HEK293 (cell line): Measurements from ENCODE around the gene FMO2.

Source experiments
- CTCF ChIA-PET: fragments of 350-600 bp; formaldehyde crosslinking; extraction: SDS; loops from one replicate; lab custom pipeline; 2021; ENCODE audit warnings: antibody characterized with exemption; lab: Yijun Ruan, JAX
- POLR2A ChIA-PET: fragments of 300-600 bp; formaldehyde crosslinking; extraction: SDS; loops from one replicate; lab custom pipeline; 2020; ENCODE audit warnings: antibody characterized with exemption, inconsistent platforms; lab: Yijun Ruan, JAX
- H3K27ac ChIP-seq: fragments of 200-500 bp; sonication (Bioruptor generic); 2 replicates; pipeline ENCODE4 v1.5.1; 2014; ENCODE audit warnings: low read depth, low read length, control low read depth, inconsistent platforms; ENCODE audit errors: extremely low read depth
- H3K36me3 ChIP-seq, 2 experiments: fragments of 200-500 bp in 1 of 2; sonication (Bioruptor generic) in 1 of 2; 1 replicate in 1 of 2; 2 replicates in 1 of 2; pipeline ENCODE4 v1.5.1; 2014 to 2017; ENCODE audit warnings: inconsistent platforms in 2 of 2, low read length in 2 of 2; ENCODE audit not compliant: control insufficient read depth in 2 of 2, insufficient read depth in 1 of 2
- H3K4me1 ChIP-seq: fragments of 200-500 bp; sonication (Bioruptor generic); 2 replicates; pipeline ENCODE4 v1.5.1; 2014; ENCODE audit warnings: mild to moderate bottlenecking, low read length, inconsistent platforms; ENCODE audit not compliant: control insufficient read depth, insufficient read depth
- H3K4me3 ChIP-seq: 2 replicates; pipeline ENCODE4 v1.5.1; 2011; ENCODE audit warnings: low read depth, mild to moderate bottlenecking, control low read depth, low read length, moderate library complexity
- H3K9me3 ChIP-seq: fragments of 200-500 bp; sonication (Bioruptor generic); 2 replicates; pipeline ENCODE4 v1.5.1; 2014; ENCODE audit warnings: low read depth, low read length, inconsistent platforms; ENCODE audit not compliant: control insufficient read depth, insufficient read depth
- GLI4 ChIP-seq: fragments of 450-650 bp; formaldehyde crosslinking; IDR thresholded peaks from 2 replicates; pipeline ENCODE4 v1.5.1; 2016; ENCODE audit warnings: missing biosample characterization, missing genetic modification characterization
- PRDM4 ChIP-seq: fragments of 450-650 bp; formaldehyde crosslinking; IDR thresholded peaks from 2 replicates; pipeline ENCODE4 v1.5.1; 2017; ENCODE audit warnings: missing biosample characterization, missing genetic modification characterization
- PRDM6 ChIP-seq: fragments of 450-650 bp; formaldehyde crosslinking; IDR thresholded peaks from 2 replicates; pipeline ENCODE4 v1.5.1; 2017; ENCODE audit warnings: missing biosample characterization, missing genetic modification characterization
- SCRT1 ChIP-seq: fragments of 450-650 bp; formaldehyde crosslinking; IDR thresholded peaks from 2 replicates; pipeline ENCODE4 v1.5.1; 2016; ENCODE audit warnings: missing biosample characterization, missing genetic modification characterization, borderline replicate concordance
- SCRT2 ChIP-seq: fragments of 450-650 bp; formaldehyde crosslinking; IDR thresholded peaks from 2 replicates; pipeline ENCODE4 v1.5.1; 2016; ENCODE audit warnings: missing biosample characterization, missing genetic modification characterization
- SP2 ChIP-seq: fragments of 450-650 bp; formaldehyde crosslinking; IDR thresholded peaks from 2 replicates; pipeline ENCODE4 v1.5.1; 2016; ENCODE audit warnings: missing biosample characterization, missing genetic modification characterization
- YY2 ChIP-seq: fragments of 450-650 bp; formaldehyde crosslinking; IDR thresholded peaks from 2 replicates; pipeline ENCODE4 v1.5.1; 2016; ENCODE audit warnings: missing biosample characterization, missing genetic modification characterization
- ZBTB48 ChIP-seq: fragments of 450-650 bp; formaldehyde crosslinking; IDR thresholded peaks from 2 replicates; pipeline ENCODE4 v1.5.1; 2016; ENCODE audit warnings: missing biosample characterization, missing genetic modification characterization
- ZNF121 ChIP-seq: fragments of 450-650 bp; formaldehyde crosslinking; IDR thresholded peaks from 2 replicates; pipeline ENCODE4 v1.5.1; 2016; ENCODE audit warnings: missing biosample characterization, missing genetic modification characterization
- ZNF132 ChIP-seq: fragments of 450-650 bp; formaldehyde crosslinking; IDR thresholded peaks from 2 replicates; pipeline ENCODE4 v1.5.1; 2017; ENCODE audit warnings: missing biosample characterization, missing genetic modification characterization, borderline replicate concordance
- ZNF140 ChIP-seq: fragments of 450-650 bp; formaldehyde crosslinking; IDR thresholded peaks from 2 replicates; pipeline ENCODE4 v1.5.1; 2016; ENCODE audit warnings: missing biosample characterization, missing genetic modification characterization
- ZNF18 ChIP-seq: fragments of 450-650 bp; formaldehyde crosslinking; IDR thresholded peaks from 2 replicates; pipeline ENCODE4 v1.5.1; 2016; ENCODE audit warnings: missing biosample characterization, missing genetic modification characterization
- ZNF2 ChIP-seq: fragments of 450-650 bp; formaldehyde crosslinking; IDR thresholded peaks from 2 replicates; pipeline ENCODE4 v1.5.1; 2016; ENCODE audit warnings: missing biosample characterization, missing genetic modification characterization
- ZNF248 ChIP-seq: fragments of 450-650 bp; formaldehyde crosslinking; IDR thresholded peaks from 2 replicates; pipeline ENCODE4 v1.5.1; 2017; ENCODE audit warnings: missing biosample characterization, missing genetic modification characterization
- ZNF274 ChIP-seq, 2 experiments: fragments of 200-500 bp in 1 of 2; fragments of 450-650 bp in 1 of 2; sonication (Bioruptor generic) in 1 of 2; formaldehyde crosslinking in 1 of 2; IDR thresholded peaks; 2 replicates each; pipeline versions ENCODE4 v1.5.1 to v1.6.1; 2014 to 2016; ENCODE audit warnings: borderline replicate concordance in 1 of 2, inconsistent platforms in 1 of 2, low read length in 1 of 2, missing biosample characterization in 1 of 2, missing genetic modification characterization in 1 of 2
- ZNF341 ChIP-seq: fragments of 450-650 bp; formaldehyde crosslinking; IDR thresholded peaks from 2 replicates; pipeline ENCODE4; 2016; ENCODE audit warnings: low read depth, missing biosample characterization, missing genetic modification characterization
- ZNF423 ChIP-seq: fragments of 450-650 bp; formaldehyde crosslinking; IDR thresholded peaks from 2 replicates; pipeline ENCODE4 v1.5.1; 2016; ENCODE audit warnings: missing biosample characterization, missing genetic modification characterization
- ZNF473 ChIP-seq: fragments of 450-650 bp; formaldehyde crosslinking; IDR thresholded peaks from 2 replicates; pipeline ENCODE4 v1.5.1; 2017; ENCODE audit warnings: missing biosample characterization, missing genetic modification characterization
- ZNF510 ChIP-seq: fragments of 450-650 bp; formaldehyde crosslinking; IDR thresholded peaks from 2 replicates; pipeline ENCODE4 v1.5.1; 2018; ENCODE audit warnings: mild to moderate bottlenecking, missing genetic modification characterization, missing biosample characterization; ENCODE audit not compliant: insufficient replicate concordance
- ZNF548 ChIP-seq: fragments of 450-650 bp; formaldehyde crosslinking; IDR thresholded peaks from 2 replicates; pipeline ENCODE4 v1.5.1; 2016; ENCODE audit warnings: missing biosample characterization, missing genetic modification characterization
- ZNF549 ChIP-seq: fragments of 450-650 bp; IDR thresholded peaks from 2 replicates; pipeline ENCODE4 v1.5.1; 2018; ENCODE audit warnings: missing biosample characterization, missing genetic modification characterization, mild to moderate bottlenecking, inconsistent platforms, moderate library complexity
- ZNF596 ChIP-seq: fragments of 450-650 bp; IDR thresholded peaks from 2 replicates; pipeline ENCODE4 v1.5.0; 2018; ENCODE audit warnings: missing biosample characterization, mild to moderate bottlenecking, missing genetic modification characterization, moderate library complexity
- ZNF610 ChIP-seq: fragments of 450-650 bp; formaldehyde crosslinking; IDR thresholded peaks from 2 replicates; pipeline ENCODE4 v1.5.1; 2016; ENCODE audit warnings: missing biosample characterization, missing genetic modification characterization, borderline replicate concordance
- ZNF629 ChIP-seq: fragments of 450-650 bp; formaldehyde crosslinking; IDR thresholded peaks from 2 replicates; pipeline ENCODE4 v1.5.1; 2017; ENCODE audit warnings: missing biosample characterization, missing genetic modification characterization
- ZNF654 ChIP-seq: fragments of 450-650 bp; formaldehyde crosslinking; IDR thresholded peaks from 2 replicates; pipeline ENCODE4 v1.5.1; 2016; ENCODE audit warnings: low read depth, missing biosample characterization, missing genetic modification characterization
- ZNF658 ChIP-seq: fragments of 450-650 bp; formaldehyde crosslinking; IDR thresholded peaks from 2 replicates; pipeline ENCODE4; 2016; ENCODE audit warnings: missing biosample characterization, missing genetic modification characterization
- ZSCAN18 ChIP-seq: fragments of 450-650 bp; formaldehyde crosslinking; IDR thresholded peaks from 2 replicates; pipeline ENCODE4 v1.5.1; 2016; ENCODE audit warnings: missing biosample characterization, missing genetic modification characterization
- ZSCAN5A ChIP-seq: fragments of 450-650 bp; formaldehyde crosslinking; IDR thresholded peaks from 2 replicates; pipeline ENCODE4 v1.5.1; 2016; ENCODE audit warnings: missing biosample characterization, missing genetic modification characterization
- ZXDB ChIP-seq: fragments of 450-650 bp; formaldehyde crosslinking; IDR thresholded peaks from 2 replicates; pipeline ENCODE4 v1.5.1; 2016; ENCODE audit warnings: missing biosample characterization, missing genetic modification characterization

FMO2 gene

GRCh38 chr1:171251952-171252300 lies 66.8 kb downstream of the FMO2 start:
- TF ChIP-seq SP2 (tag by site-specific recombination): no peak
- no peak for TF ChIP-seq ZNF629 (tag by site-specific recombination)
- no peak for TF ChIP-seq ZSCAN5A (tag by site-specific recombination)
- TF ChIP-seq ZNF610 (tag by site-specific recombination): no peak
- TF ChIP-seq ZSCAN18 (tag by site-specific recombination): no peak
- no peak for TF ChIP-seq ZNF341
- no peak for TF ChIP-seq ZNF18
- TF ChIP-seq ZNF274 (IDR thresholded peaks at IDR 0.05; ENCODE audit: low read length): no peak
- TF ChIP-seq ZNF274 (tag by site-specific recombination; IDR thresholded peaks at IDR 0.05; ENCODE audit: borderline replicate concordance): no peak
- TF ChIP-seq ZNF510 (tag by site-specific recombination): no peak
- TF ChIP-seq ZNF548 (tag by site-specific recombination): no peak
- TF ChIP-seq ZNF140: no peak
- no peak for TF ChIP-seq YY2
- no peak for TF ChIP-seq PRDM4 (tag by site-specific recombination)
- TF ChIP-seq ZNF121 (tag by site-specific recombination): no peak
- TF ChIP-seq ZNF132: no peak
- no peak for TF ChIP-seq ZNF248 (tag by site-specific recombination)
- TF ChIP-seq ZNF423 (tag by site-specific recombination): no peak
- no peak for TF ChIP-seq ZNF596
- ChIA-PET POLR2A (no interaction called here), CTCF (interaction anchor here (0.7 to 2.5 kb wide), 5 partner anchors 25 to 66 kb away, joined by 3 to 14 read pairs (median 4); partner anchors contain the start of gene FMO4)
- H3K4me3 ChIP-seq: no peak overlapping the region
- no peak overlapping the region for H3K27ac ChIP-seq
- H3K4me1 ChIP-seq: no peaks in the 10 kb centered on the region
- H3K9me3 ChIP-seq: no peaks in the 10 kb centered on the region
- no peaks in the 10 kb centered on the region for H3K36me3 ChIP-seq

- H3K9me3 ChIP-seq: no peaks in the 10 kb centered on the region
- POLR2A ChIA-PET: no interaction called here
- H3K4me1 ChIP-seq: no peaks in the 10 kb centered on the region
- H3K36me3 ChIP-seq: no peaks in the 10 kb centered on the region
- no peak overlapping the region for H3K4me3 ChIP-seq
- no peak overlapping the region for H3K27ac ChIP-seq
- CTCF ChIA-PET: interaction anchor here (0.7 to 2.5 kb wide), 5 partner anchors 25 to 66 kb away, joined by 3 to 14 read pairs (median 4); partner anchors contain the start of gene FMO4
- no peak for TF ChIP-seq ZNF473 (tag by site-specific recombination)
- TF ChIP-seq ZNF510 (tag by site-specific recombination): no peak
- no peak for TF ChIP-seq ZNF549
- TF ChIP-seq SCRT2 (tag by site-specific recombination): peak; percentile 86
- no peak for TF ChIP-seq PRDM6 (tag by site-specific recombination)
- no peak for TF ChIP-seq ZBTB48 (tag by site-specific recombination)
- no peak for TF ChIP-seq ZNF2
- TF ChIP-seq GLI4 (tag by site-specific recombination): no peak
- TF ChIP-seq ZNF658: no peak
- no peak for TF ChIP-seq ZNF654
- no peak for TF ChIP-seq ZXDB (tag by site-specific recombination)
- no peak for TF ChIP-seq ZNF610 (tag by site-specific recombination)
- TF ChIP-seq SCRT1 (tag by site-specific recombination): peak; percentile 90
These were observed 67.4 kb downstream of the FMO2 start for GRCh38 chr1:171252482-171252881.
